H1 (cell line): Measurements from ENCODE around the gene DIS3L. TPM values are rescaled to one million over a fixed set of nuclear protein-coding genes. Genes with fewer than 3 reads are reported as not detected.

Experiments
- CBX8 ChIP-seq: fragments of 300-800, 300-1000 bp; sonication (generic); IDR thresholded peaks from 2 replicates; pipeline ENCODE4 v1.7.1; 2016; ENCODE audit warnings: low read depth, low read length, borderline replicate concordance
- EZH2 ChIP-seq: fragments of 200-600 bp; sonication (generic); IDR thresholded peaks from 2 replicates; pipeline ENCODE4 v1.7.1; 2012; ENCODE audit warnings: low read depth, mild to moderate bottlenecking, moderate library complexity, low read length, inconsistent platforms; ENCODE audit not compliant: severe bottlenecking
- NRF1 ChIP-seq: IDR thresholded peaks from 2 replicates; pipeline ENCODE4 v1.6.1; 2011; ENCODE audit warnings: mild to moderate bottlenecking, low read depth, low read length, improper control_type of control experiment
- RBBP5 ChIP-seq: IDR thresholded peaks from 2 replicates; pipeline ENCODE4 v1.7.1; 2012; ENCODE audit warnings: low read depth, mild to moderate bottlenecking, inconsistent platforms, low read length, moderate library complexity, borderline replicate concordance
- TBP ChIP-seq: IDR thresholded peaks from 2 replicates; pipeline ENCODE4 v1.6.1; 2011; ENCODE audit warnings: low read depth, low read length, improper control_type of control experiment
- TCF12 ChIP-seq: IDR thresholded peaks from 2 replicates; pipeline ENCODE4 v1.6.1; 2011; ENCODE audit warnings: low read depth, mild to moderate bottlenecking, low read length
- polyA plus RNA-seq, 7 experiments: library from polyadenylated mRNA; depleted of rRNA in 3 of 7; stranded (reverse) in 5 of 7; unstranded in 2 of 7; fragments of >200 nt in 5 of 7; fragments of 200-250 nt in 2 of 7; gene quantifications; 1 replicate in 5 of 7; 2 replicates in 1 of 7; 4 replicates in 1 of 7; pipeline versions ENCODE4 v1.2.1 to v1.2.3, GENCODE V29; 2011 to 2013; ENCODE audit warnings: missing spikeins in 2 of 7, mixed read lengths in 2 of 7
- total RNA-seq: library from RNA; stranded (reverse); fragmentation: NEBNext Ultra II Directional; extraction: Animal tissue kit (Norgen Biotek cat#: 25700); gene quantifications from 2 replicates; pipeline ENCODE4 v1.2.1, GENCODE V29; 2021
- TF ChIP-seq, protein P1 (sequence below): IDR thresholded peaks from 2 replicates; pipeline ENCODE4 v1.6.1; 2012; ENCODE audit warnings: inconsistent platforms

Gene DIS3L
- total and polyA plus RNA-seq, 2 of the 8 experiments (the other 6 are each of a cell fraction or from before 2014, with no cell fraction given) = 8.7 to 25.0 TPM

DNA sequence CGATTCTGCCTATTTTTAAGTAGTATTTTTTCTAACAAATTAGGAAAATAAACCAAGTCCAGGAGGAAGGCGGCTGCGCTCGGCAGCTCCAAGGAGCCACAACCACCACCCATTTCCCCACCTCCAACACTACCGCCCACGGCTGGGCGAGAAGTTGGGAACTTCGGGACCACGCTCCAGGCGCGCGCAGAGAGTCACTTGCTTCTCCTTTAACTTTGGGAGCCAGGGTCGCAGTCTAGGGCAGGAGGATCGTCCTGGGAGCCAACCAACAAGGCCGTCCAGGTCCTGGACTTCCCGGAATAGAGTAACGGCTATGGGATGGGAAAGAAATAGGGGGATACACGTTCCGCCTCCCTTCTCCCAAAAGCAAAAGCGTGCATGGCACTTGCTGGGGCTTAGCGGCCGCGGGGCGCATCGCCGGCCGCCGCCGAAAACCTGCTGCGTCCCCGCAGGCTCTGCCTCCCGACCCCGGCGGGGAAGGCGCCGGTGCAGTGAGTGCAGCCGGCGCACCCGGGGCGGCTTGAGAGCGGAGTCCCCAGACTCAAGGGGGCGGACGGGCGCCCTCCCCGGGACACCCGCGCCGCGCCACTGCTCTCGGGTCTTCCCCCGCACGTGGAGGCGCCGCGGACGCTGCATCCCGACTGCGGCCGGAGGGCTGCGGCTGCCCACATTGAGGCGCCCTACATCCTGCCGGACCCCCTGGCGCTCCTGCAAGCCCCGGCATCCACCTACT lies 40.5 kb upstream of the DIS3L start (continued):
- TF ChIP-seq TBP = peak; percentile 30; the same call in 1 of the 2 replicates
- TF ChIP-seq EZH2 = peak; percentile 66
- TF ChIP-seq RBBP5 = peak; percentile 84; the same call in 1 of the 2 replicates
- TF ChIP-seq NRF1 = no peak
- no peak for TF ChIP-seq CBX8
- TF ChIP-seq, protein P1, sequence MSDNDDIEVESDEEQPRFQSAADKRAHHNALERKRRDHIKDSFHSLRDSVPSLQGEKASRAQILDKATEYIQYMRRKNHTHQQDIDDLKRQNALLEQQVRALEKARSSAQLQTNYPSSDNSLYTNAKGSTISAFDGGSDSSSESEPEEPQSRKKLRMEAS = no peak
- no peak for TF ChIP-seq TCF12
